Spleen (tissue), 11 donors: Measurements from ENCODE around the gene TBCD. TPM values are rescaled to one million over a fixed set of nuclear protein-coding genes. Genes with fewer than 3 reads are reported as not detected.

Source experiments
- DNase-seq: peaks from one replicate; pipeline ENCODE4 v3.0.0-alpha.2; 2020
- H3K27ac ChIP-seq, 8 donors: fragments of 200-600 bp; sonication (generic) in 7 of 8; 1 replicate in 4 of 8; 2 replicates in 4 of 8; pipeline versions ENCODE4 v1.5.0 to v1.8.0; 2016 to 2021; ENCODE audit warnings: inconsistent platforms in 4 of 8, mild to moderate bottlenecking in 4 of 8, moderate library complexity in 1 of 8
- H3K27me3 ChIP-seq, 7 donors: fragments of 200-600 bp; sonication (generic) in 6 of 7; replicated peaks in 1 of 7; 1 replicate in 4 of 7; 2 replicates in 3 of 7; pipeline versions ENCODE4 v1.5.0 to v1.8.0; 2016 to 2021; ENCODE audit warnings: inconsistent platforms in 3 of 7, mild to moderate bottlenecking in 1 of 7
- H3K36me3 ChIP-seq, 6 donors: fragments of 200-600 bp; sonication (generic) in 5 of 6; 1 replicate in 4 of 6; 2 replicates in 2 of 6; pipeline versions ENCODE4 v1.5.0 to v1.8.0; 2016 to 2021; ENCODE audit warnings: inconsistent platforms in 2 of 6
- H3K4me1 ChIP-seq, 6 donors: fragments of 200-600 bp; sonication (generic) in 5 of 6; 1 replicate in 3 of 6; 2 replicates in 3 of 6; pipeline versions ENCODE4 v1.5.0 to v1.8.0; 2016 to 2021; ENCODE audit warnings: inconsistent platforms in 3 of 6
- H3K4me3 ChIP-seq, 8 donors: fragments of 200-600 bp; sonication (generic) in 7 of 8; 1 replicate in 4 of 8; 2 replicates in 4 of 8; pipeline versions ENCODE4 v1.5.0 to v1.8.0; 2016 to 2021; ENCODE audit warnings: inconsistent platforms in 4 of 8, mild to moderate bottlenecking in 4 of 8, moderate library complexity in 2 of 8
- H3K9me3 ChIP-seq, 8 donors: fragments of 200-600 bp; sonication (generic) in 7 of 8; 1 replicate in 4 of 8; 2 replicates in 4 of 8; pipeline versions ENCODE4 v1.5.0 to v1.8.0; 2016 to 2021; ENCODE audit warnings: inconsistent platforms in 4 of 8
- CTCF ChIP-seq, 11 experiments: fragments of 200-600 bp in 7 of 11; fragments of 450-650 bp in 4 of 11; sonication (generic) in 4 of 11; IDR thresholded peaks in 8 of 11; conservative IDR thresholded peaks in 3 of 11; 1 replicate in 7 of 11; 2 replicates in 4 of 11; pipeline versions ENCODE4 v1.4.0 to v1.8.0; 2016 to 2021; ENCODE audit warnings: antibody characterized with exemption in 11 of 11, inconsistent platforms in 4 of 11, mild to moderate bottlenecking in 1 of 11
- POLR2A ChIP-seq, 3 donors: fragments of 450-650 bp; IDR thresholded peaks; one replicate each; pipeline ENCODE4 v1.5.1; 2017; ENCODE audit warnings: antibody characterized with exemption in 3 of 3, mild to moderate bottlenecking in 1 of 3
- POLR2AphosphoS5 ChIP-seq, 3 donors: sonication (generic); formaldehyde crosslinking; IDR thresholded peaks; one replicate each; pipeline ENCODE4 v1.5.1; 2017; ENCODE audit warnings: antibody characterized with exemption in 3 of 3
- WGBS, 5 donors: extraction: QIAGEN DNeasy Blood & Tissue Kit in 3 of 5; methylation state at CpG; one replicate each; pipeline versions ENCODE4 v1.1.5 to v1.1.7; 2013 to 2018; 5-methylcytosine and 5-hydroxymethylcytosine counted together
- intact Hi-C: fragments of 100-400 bp; cut with DNase I; formaldehyde crosslinking; loops from one replicate; pipeline ENCODE4 v1.15.0; 2023; ENCODE audit warnings: low total_unique reads
- polyA plus RNA-seq, 3 donors: library from polyadenylated mRNA; stranded (reverse); fragments of 200-250 nt; gene quantifications; one replicate each; pipeline ENCODE4 v1.2.1, GENCODE V29; 2013
- total RNA-seq, 7 donors: library from RNA; depleted of rRNA in 3 of 7; stranded (reverse); fragments of >200 nt in 3 of 7; fragmentation: NEBNext Ultra II Directional in 4 of 7; extraction: Animal tissue kit (Norgen Biotek cat#: 25700) in 4 of 7; gene quantifications; one replicate each; pipeline versions ENCODE4 v1.1.0 to v1.2.1, GENCODE V29; 2016 to 2021
- donor health status: healthy with polysubstance abuse.
- donor health status: DM: no; HTN: no; CAD: no; lungs with moderate emphysema.
- donor health status: DM: no; HTN: no; CAD: no.
- donor health status: Bipolar disorder and iron deficiency.
- donor health status: healthy.
- donor health status: DM: no; HTN: no; CAD: no.
- donor health status: DM: yes; HTN: yes; CAD: no.

The TBCD gene
- total and polyA plus RNA-seq, 10 donors: 55.6 to 207 (median 108) TPM

- H3K4me3 ChIP-seq: no peak overlapping the region
- intact Hi-C loops: no loop called here
- peaks cover 0 to 31% (median 21%) of the 10 kb centered on the region in 6 donors for H3K4me1 ChIP-seq
- H3K27ac ChIP-seq: no peak overlapping the region
- peaks cover 0 to 78% (median 11%) of the 10 kb centered on the region in 6 donors for H3K36me3 ChIP-seq
- no peaks in the 10 kb centered on the region for H3K27me3 ChIP-seq
- WGBS, 5 donors: 91 to 98% (median 94%) methylated on average over 29 of the region's 29 CpGs
- no peaks in the 10 kb centered on the region for H3K9me3 ChIP-seq
- TF ChIP-seq CTCF (IDR thresholded peaks at IDR 0.05 in 8 of 11, conservative IDR thresholded peaks at IDR 0.05 in 3 of 11) (no peak), POLR2AphosphoS5 (IDR thresholded peaks at IDR 0.05) (peak in 1 of 3 donors; percentile 15)
- DNase-seq: no peak
Measured at GRCh38 chr17:82896071-82897000, 144.5 kb downstream of the TBCD start.

- no peaks in the 10 kb centered on the region for H3K9me3 ChIP-seq
- WGBS, 5 donors: 89 to 94% (median 93%) methylated on average over 22 to 24 of the region's 24 CpGs
- no peak overlapping the region for H3K27ac ChIP-seq
- no peaks in the 10 kb centered on the region for H3K27me3 ChIP-seq
- H3K36me3 ChIP-seq: peaks cover 0 to 82% (median 17%) of the 10 kb centered on the region in 6 donors
- H3K4me1 ChIP-seq: peaks cover 0 to 22% (median 16%) of the 10 kb centered on the region in 6 donors
- no peak for TF ChIP-seq CTCF (IDR thresholded peaks at IDR 0.05 in 8 of 11, conservative IDR thresholded peaks at IDR 0.05 in 3 of 11)
- TF ChIP-seq POLR2AphosphoS5 (IDR thresholded peaks at IDR 0.05): no peak
- no peak for TF ChIP-seq POLR2A (IDR thresholded peaks at IDR 0.05)
- no peak overlapping the region for H3K4me3 ChIP-seq
- intact Hi-C loops: no loop called here
- no peak for DNase-seq
Measured at GRCh38 chr17:82897514-82898249, 145.8 kb downstream of the TBCD start.

GRCh38 chr17:82898976-82899514 is 147.2 kb downstream of the TBCD start:
- TF ChIP-seq CTCF (IDR thresholded peaks at IDR 0.05 in 8 of 11, conservative IDR thresholded peaks at IDR 0.05 in 3 of 11) (no peak), POLR2AphosphoS5 (IDR thresholded peaks at IDR 0.05) (no peak), POLR2A (IDR thresholded peaks at IDR 0.05) (no peak)
- H3K4me1 ChIP-seq: peaks cover 0 to 9% (median 6%) of the 10 kb centered on the region in 6 donors
- H3K27me3 ChIP-seq: no peaks in the 10 kb centered on the region
- 92 to 96% (median 95%) methylated on average over 52 to 53 of the region's 53 CpGs for WGBS, 5 donors
- no peak overlapping the region for H3K27ac ChIP-seq
- H3K4me3 ChIP-seq: no peak overlapping the region
- H3K9me3 ChIP-seq: no peaks in the 10 kb centered on the region
- intact Hi-C loops: no loop called here
- peaks cover 0 to 88% (median 21%) of the 10 kb centered on the region in 6 donors for H3K36me3 ChIP-seq
- DNase-seq: no peak
